GM18498 (cell line): ENCODE data around the gene WTIP.
"Not testable (repeated sequence)": the region's sequence is repeated elsewhere in the genome, so short reads cannot be mapped to it uniquely, and the experiment has no call there.

Experiments
- ATAC-seq: cut with Tn5 transposase; IDR thresholded peaks from one replicate; pipeline ENCODE4 v1.9.1; 2021; ENCODE audit warnings: mild to moderate bottlenecking, moderate library complexity; ENCODE audit not compliant: unreplicated experiment

Gene WTIP

GRCh38 chr19:34480971-34481841, at the start of gene WTIP:
Gene WTIP (plus strand): TSS chr19:34481758. CDS start chr19:34481975, 217 bp downstream.
- ATAC-seq: no peak

- ATAC-seq: no peak
These were observed 48.8 kb upstream of the WTIP start for GRCh38 chr19:34432797-34433196.

- ATAC-seq: no peak
These were observed 44.8 kb upstream of the WTIP start for GRCh38 chr19:34436716-34437115.

- ATAC-seq: no peak
These were observed 33.4 kb upstream of the WTIP start for GRCh38 chr19:34448191-34448590.

- no peak for ATAC-seq
These were observed 28.8 kb upstream of the WTIP start for GRCh38 chr19:34452723-34453122.

GRCh38 chr19:34454091-34454490, 27.5 kb upstream of the WTIP start:
- ATAC-seq: no peak

- ATAC-seq: no peak
These were observed 26.9 kb upstream of the WTIP start for GRCh38 chr19:34454685-34455084.

GRCh38 chr19:34455783-34456480, 25.6 kb upstream of the WTIP start:
- not testable (repeated sequence) for ATAC-seq

- no peak for ATAC-seq
These were observed 24.1 kb upstream of the WTIP start for GRCh38 chr19:34457446-34457845.

- no peak for ATAC-seq
These were observed 22.9 kb upstream of the WTIP start for GRCh38 chr19:34458677-34459076.

- ATAC-seq: no peak
These were observed 21.9 kb upstream of the WTIP start for GRCh38 chr19:34459614-34460013.

GRCh38 chr19:34461375-34462100, 20.0 kb upstream of the WTIP start:
- no peak for ATAC-seq

- ATAC-seq: not testable (repeated sequence)
These were observed 16.8 kb upstream of the WTIP start for GRCh38 chr19:34464785-34465184.

- ATAC-seq: no peak
These were observed 13.1 kb upstream of the WTIP start for GRCh38 chr19:34468409-34468808.

- ATAC-seq: not testable (repeated sequence)
These were observed 12.5 kb upstream of the WTIP start for GRCh38 chr19:34469026-34469425.

- no peak for ATAC-seq
These were observed 9.5 kb upstream of the WTIP start for GRCh38 chr19:34471906-34472700.

- ATAC-seq: no peak
These were observed 7.1 kb upstream of the WTIP start for GRCh38 chr19:34474233-34474989.

- ATAC-seq: no peak
These were observed 6.3 kb upstream of the WTIP start for GRCh38 chr19:34475026-34475974.
